IMR-90 (cell line): ENCODE results near the gene CTIF. TPM values are rescaled to one million over a fixed set of nuclear protein-coding genes. Genes with fewer than 3 reads are reported as not detected.
A peak's percentile ranks its signal among the peaks of the same experiment; 100 is the strongest.

ENCODE experiments used
- ATAC-seq: fragments of 200-7000 bp; cut with Tn5 transposase; 2 replicates; pipeline ENCODE4 v1.9.1; 2020; ENCODE audit warnings: low read depth, mild to moderate bottlenecking, moderate library complexity
- BruUV-seq: library from RNA; stranded (reverse); fragments of 400-500 nt; replicated peaks from 2 replicates; lab custom pipeline; 2021; lab: Mats Ljungman, UMichigan
- CTCF ChIA-PET: fragments of 300-600 bp; formaldehyde crosslinking; extraction: SDS; loops from one replicate; lab custom pipeline; 2021; ENCODE audit warnings: antibody characterized with exemption; lab: Yijun Ruan, JAX
- POLR2A ChIA-PET: fragments of 300-600 bp; sonication (Branson Sonifier 250); formaldehyde crosslinking; loops from one replicate; lab custom pipeline; 2022; ENCODE audit warnings: antibody characterized with exemption; ENCODE audit not compliant: unreplicated experiment; lab: Charles Lee
- DNase-seq: peaks from one replicate; pipeline ENCODE4 v3.0.0; 2013
- H2AFZ ChIP-seq: replicated peaks from 2 replicates; pipeline ENCODE3; 2013; ENCODE audit warnings: low read length, mild to moderate bottlenecking; ENCODE audit not compliant: poor library complexity
- H2AK5ac ChIP-seq: 2 replicates; pipeline ENCODE4 v1.6.1; 2013; ENCODE audit warnings: low read depth, low read length, inconsistent platforms
- H2AK9ac ChIP-seq: replicated peaks from 2 replicates; pipeline ENCODE3; 2013; ENCODE audit warnings: mild to moderate bottlenecking, low read depth, low read length, moderate library complexity; ENCODE audit not compliant: poor library complexity
- H2BK120ac ChIP-seq: 2 replicates; pipeline ENCODE4 v1.6.1; 2013; ENCODE audit warnings: low read depth, low read length, inconsistent platforms
- H2BK15ac ChIP-seq: 3 replicates; pipeline ENCODE4 v1.6.1; 2013; ENCODE audit warnings: low read depth, low read length, inconsistent platforms
- H2BK20ac ChIP-seq: 2 replicates; pipeline ENCODE4 v1.6.1; 2013; ENCODE audit warnings: low read depth, mild to moderate bottlenecking, inconsistent platforms, low read length, moderate library complexity
- H2BK5ac ChIP-seq: 2 replicates; pipeline ENCODE4 v1.6.1; 2013; ENCODE audit warnings: mild to moderate bottlenecking, low read depth, low read length, inconsistent platforms; ENCODE audit not compliant: poor library complexity, severe bottlenecking
- H3K14ac ChIP-seq: replicated peaks from 2 replicates; pipeline ENCODE4 v1.6.1; 2013; ENCODE audit warnings: low read depth, low read length, inconsistent platforms
- H3K18ac ChIP-seq: 2 replicates; pipeline ENCODE4 v1.6.1; 2013; ENCODE audit warnings: low read depth, low read length, control low read depth
- H3K23ac ChIP-seq: 2 replicates; pipeline ENCODE4 v1.6.1; 2013; ENCODE audit warnings: low read depth, low read length, inconsistent platforms
- H3K27ac ChIP-seq: 2 replicates; pipeline ENCODE4 v1.5.1; 2013; ENCODE audit warnings: mild to moderate bottlenecking, control low read depth, low read length; ENCODE audit not compliant: insufficient read depth
- H3K27me3 ChIP-seq: 2 replicates; pipeline ENCODE4 v1.6.1; 2013; ENCODE audit warnings: low read length; ENCODE audit not compliant: control insufficient read depth, insufficient read depth
- H3K36me3 ChIP-seq: 2 replicates; pipeline ENCODE4 v1.6.1; 2013; ENCODE audit warnings: low read length, mixed read lengths; ENCODE audit not compliant: control insufficient read depth, insufficient read depth
- H3K4ac ChIP-seq: 2 replicates; pipeline ENCODE4 v1.6.1; 2013; ENCODE audit warnings: low read depth, low read length, inconsistent platforms
- H3K4me1 ChIP-seq: 2 replicates; pipeline ENCODE4 v1.6.1; 2013; ENCODE audit warnings: low read length, mixed read lengths; ENCODE audit not compliant: control insufficient read depth, insufficient read depth
- H3K4me2 ChIP-seq: 2 replicates; pipeline ENCODE4 v1.6.1; 2013; ENCODE audit warnings: low read depth, mild to moderate bottlenecking, control low read depth, low read length, moderate library complexity
- H3K4me3 ChIP-seq: 2 replicates; pipeline ENCODE4 v1.5.1; 2013; ENCODE audit warnings: low read depth, mild to moderate bottlenecking, control low read depth, low read length, moderate library complexity; ENCODE audit not compliant: insufficient read depth
- H3K56ac ChIP-seq: 2 replicates; pipeline ENCODE4 v1.6.1; 2013; ENCODE audit warnings: low read length, inconsistent platforms; ENCODE audit not compliant: insufficient read depth; ENCODE audit errors: extremely low read depth
- H3K79me1 ChIP-seq, 2 experiments: 2 replicates each; pipeline ENCODE4 v1.6.1; 2013; ENCODE audit warnings: low read length in 2 of 2, inconsistent platforms in 1 of 2, low read depth in 1 of 2
- H3K9ac ChIP-seq: 2 replicates; pipeline ENCODE4 v1.6.1; 2013; ENCODE audit warnings: low read depth, low read length, control low read depth
- H3K9me1 ChIP-seq: 2 replicates; pipeline ENCODE4 v1.6.1; 2013; ENCODE audit warnings: low read length, inconsistent platforms; ENCODE audit not compliant: insufficient read depth
- H3K9me3 ChIP-seq: 2 replicates; pipeline ENCODE4 v1.6.1; 2013; ENCODE audit warnings: low read length; ENCODE audit not compliant: control insufficient read depth, insufficient read depth
- H4K20me1 ChIP-seq: 2 replicates; pipeline ENCODE4 v1.6.1; 2013; ENCODE audit warnings: low read length, inconsistent platforms; ENCODE audit not compliant: insufficient read depth
- H4K5ac ChIP-seq: 2 replicates; pipeline ENCODE4 v1.6.1; 2013; ENCODE audit warnings: mild to moderate bottlenecking, low read depth, low read length, control low read depth
- H4K8ac ChIP-seq, 2 experiments: 2 replicates each; pipeline ENCODE4 v1.6.1; 2013; ENCODE audit warnings: low read depth in 2 of 2, low read length in 2 of 2, control low read depth in 1 of 2, inconsistent platforms in 1 of 2
- H4K91ac ChIP-seq: 2 replicates; pipeline ENCODE4 v1.6.1; 2013; ENCODE audit warnings: low read depth, low read length, inconsistent platforms; ENCODE audit not compliant: insufficient read depth
- CEBPB ChIP-seq: IDR thresholded peaks from 2 replicates; pipeline ENCODE4 v1.6.1; 2012; ENCODE audit warnings: low read depth, low read length, improper control_type of control experiment
- FOS ChIP-seq: fragments of 150-350 bp; IDR thresholded peaks from 2 replicates; pipeline ENCODE4 v1.6.1; 2016; ENCODE audit warnings: low read depth, low read length
- MAFK ChIP-seq: IDR thresholded peaks from 2 replicates; pipeline ENCODE4 v1.6.1; 2012; ENCODE audit warnings: low read depth, low read length, improper control_type of control experiment
- MAZ ChIP-seq: IDR thresholded peaks from 2 replicates; pipeline ENCODE4 v1.6.1; 2012; ENCODE audit warnings: low read depth, mild to moderate bottlenecking, low read length, improper control_type of control experiment, moderate library complexity, borderline replicate concordance
- MXI1 ChIP-seq: IDR thresholded peaks from 2 replicates; pipeline ENCODE4 v1.6.1; 2012; ENCODE audit warnings: low read depth, mild to moderate bottlenecking, low read length, moderate library complexity, borderline replicate concordance
- NFE2L2 ChIP-seq: fragments of 150-350 bp; IDR thresholded peaks from 2 replicates; pipeline ENCODE4 v1.6.1; 2016; ENCODE audit warnings: low read depth, mild to moderate bottlenecking, low read length
- POLR2A ChIP-seq: IDR thresholded peaks from 2 replicates; pipeline ENCODE4 v1.6.1; 2012; ENCODE audit warnings: mild to moderate bottlenecking, low read depth, low read length
- RCOR1 ChIP-seq: IDR thresholded peaks from 2 replicates; pipeline ENCODE4 v1.6.1; 2012; ENCODE audit warnings: mild to moderate bottlenecking, low read length, improper control_type of control experiment; ENCODE audit not compliant: insufficient replicate concordance
- WGBS, 2 experiments: methylation state at CpG; one replicate each; pipeline versions ENCODE4 v1.1.5 to v1.1.7; 2013; ENCODE audit warnings: missing lambda C conversion rate in 2 of 2; ENCODE audit not compliant: insufficient read length in 1 of 2; ENCODE audit errors: extremely low coverage in 2 of 2; 5-methylcytosine and 5-hydroxymethylcytosine counted together
- dilution Hi-C: fragments of 300-500 bp; cut with HindIII; formaldehyde crosslinking; loops from one replicate; pipeline ENCODE4 v1.14.3; 2018; ENCODE audit warnings: low sequenced_read_pairs; ENCODE audit not compliant: unreplicated experiment
- in situ Hi-C: fragments of 300-500 bp; cut with MboI; formaldehyde crosslinking; loops from 3 replicates; pipeline ENCODE4 v1.14.3; 2019; ENCODE audit warnings: low sequenced_read_pairs, inconsistent platforms, mixed read lengths
- intact Hi-C: fragments of 100-400 bp; cut with micrococcal nuclease; formaldehyde crosslinking; loops from 2 replicates; pipeline ENCODE4 v1.10.0; 2022
- polyA plus RNA-seq, 3 experiments: library from polyadenylated mRNA; depleted of rRNA; stranded (reverse); fragments of >200 nt; gene quantifications; 2 replicates each; pipeline ENCODE4 v1.2.3, GENCODE V29; 2012; ENCODE audit warnings: low replicate concordance in 1 of 3
- total RNA-seq: library from RNA; depleted of rRNA; stranded (reverse); fragments of >200 nt; gene quantifications from 2 replicates; pipeline ENCODE4 v1.2.3, GENCODE V29; 2012
- TF ChIP-seq, protein P1 (sequence below): conservative IDR thresholded peaks from 2 replicates; pipeline ENCODE4 v1.5.1; 2012; ENCODE audit warnings: mild to moderate bottlenecking, low read depth, low read length, improper control_type of control experiment

Gene CTIF
- total and polyA plus RNA-seq, 2 of the 4 experiments (the other 2 are of a cell fraction) = 25.1 to 57.0 TPM

GRCh38 chr18:48874233-48874632 is 335.4 kb downstream of the CTIF start:
- Histone ChIP-seq H3K9ac (no peak overlapping the region), H4K8ac (no peak overlapping the region; a peak in 1 of 4 replicates), H2AK9ac (peak overlapping the region; percentile 3), H3K4me1 (peaks cover 13% of the 10 kb centered on the region), H3K27ac (no peak overlapping the region), H2AFZ (no peak overlapping the region), H3K36me3 (no peaks in the 10 kb centered on the region), H2BK15ac (peak overlapping the region; percentile 15; the same call in 1 of the 3 replicates), H4K91ac (peak overlapping the region; percentile 70), H3K9me3 (no peaks in the 10 kb centered on the region), H2AK5ac (peak overlapping the region; percentile 93), H3K9me1 (peaks cover 20% of the 10 kb centered on the region), H3K4ac (peak overlapping the region; percentile 91), H3K27me3 (no peaks in the 10 kb centered on the region), H3K18ac (peak overlapping the region; percentile 55; the same call in 1 of the 2 replicates), H3K56ac (no peak overlapping the region), H2BK5ac (no peak overlapping the region), H2BK120ac (peak overlapping the region; percentile 90), H4K5ac (no peak overlapping the region), H3K23ac (no peak overlapping the region), H3K79me1 (peaks cover 0 to 3% of the 10 kb centered on the region in 2 experiments; a peak in 1 of 4 replicates), H3K14ac (peak overlapping the region; percentile 44; the same call in 1 of the 2 replicates), H4K20me1 (no peaks in the 10 kb centered on the region), H2BK20ac (peak overlapping the region; percentile 92), H3K4me3 (no peak overlapping the region), H3K4me2 (no peak overlapping the region)
- DNase-seq = no peak
- intact Hi-C loops (no loop called here), in situ Hi-C loops (no loop called here), dilution Hi-C loops (no loop called here)
- 72% methylated on average over 4 of the region's 5 CpGs; no CpG with 5 or more reads in 1 of the 2 experiments for WGBS, 2 experiments
- ChIA-PET POLR2A (no interaction called here), CTCF (no interaction called here)
- no TSS peak for BruUV-seq
- TF ChIP-seq CEBPB = no peak
- no peak for TF ChIP-seq RCOR1
- no peak for TF ChIP-seq MXI1
- no peak for TF ChIP-seq FOS
- TF ChIP-seq POLR2A = no peak
- TF ChIP-seq, protein P1, sequence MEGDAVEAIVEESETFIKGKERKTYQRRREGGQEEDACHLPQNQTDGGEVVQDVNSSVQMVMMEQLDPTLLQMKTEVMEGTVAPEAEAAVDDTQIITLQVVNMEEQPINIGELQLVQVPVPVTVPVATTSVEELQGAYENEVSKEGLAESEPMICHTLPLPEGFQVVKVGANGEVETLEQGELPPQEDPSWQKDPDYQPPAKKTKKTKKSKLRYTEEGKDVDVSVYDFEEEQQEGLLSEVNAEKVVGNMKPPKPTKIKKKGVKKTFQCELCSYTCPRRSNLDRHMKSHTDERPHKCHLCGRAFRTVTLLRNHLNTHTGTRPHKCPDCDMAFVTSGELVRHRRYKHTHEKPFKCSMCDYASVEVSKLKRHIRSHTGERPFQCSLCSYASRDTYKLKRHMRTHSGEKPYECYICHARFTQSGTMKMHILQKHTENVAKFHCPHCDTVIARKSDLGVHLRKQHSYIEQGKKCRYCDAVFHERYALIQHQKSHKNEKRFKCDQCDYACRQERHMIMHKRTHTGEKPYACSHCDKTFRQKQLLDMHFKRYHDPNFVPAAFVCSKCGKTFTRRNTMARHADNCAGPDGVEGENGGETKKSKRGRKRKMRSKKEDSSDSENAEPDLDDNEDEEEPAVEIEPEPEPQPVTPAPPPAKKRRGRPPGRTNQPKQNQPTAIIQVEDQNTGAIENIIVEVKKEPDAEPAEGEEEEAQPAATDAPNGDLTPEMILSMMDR = no peak
- TF ChIP-seq MAFK = no peak
- no peak for TF ChIP-seq NFE2L2
- TF ChIP-seq MAZ = no peak
- ATAC-seq = no peak
